HEK293 (cell line): ENCODE data around the gene RYR2.
A peak's percentile ranks its signal among the peaks of the same experiment; 100 is the strongest.

Experiments used
- CTCF ChIA-PET: fragments of 350-600 bp; formaldehyde crosslinking; extraction: SDS; loops from one replicate; lab custom pipeline; 2021; ENCODE audit warnings: antibody characterized with exemption; lab: Yijun Ruan, JAX
- POLR2A ChIA-PET: fragments of 300-600 bp; formaldehyde crosslinking; extraction: SDS; loops from one replicate; lab custom pipeline; 2020; ENCODE audit warnings: antibody characterized with exemption, inconsistent platforms; lab: Yijun Ruan, JAX
- H3K27ac ChIP-seq: fragments of 200-500 bp; sonication (Bioruptor generic); 2 replicates; pipeline ENCODE4 v1.5.1; 2014; ENCODE audit warnings: low read depth, low read length, control low read depth, inconsistent platforms; ENCODE audit errors: extremely low read depth
- H3K36me3 ChIP-seq, 2 experiments: fragments of 200-500 bp in 1 of 2; sonication (Bioruptor generic) in 1 of 2; 1 replicate in 1 of 2; 2 replicates in 1 of 2; pipeline ENCODE4 v1.5.1; 2014 to 2017; ENCODE audit warnings: inconsistent platforms in 2 of 2, low read length in 2 of 2; ENCODE audit not compliant: control insufficient read depth in 2 of 2, insufficient read depth in 1 of 2
- H3K4me1 ChIP-seq: fragments of 200-500 bp; sonication (Bioruptor generic); 2 replicates; pipeline ENCODE4 v1.5.1; 2014; ENCODE audit warnings: mild to moderate bottlenecking, low read length, inconsistent platforms; ENCODE audit not compliant: control insufficient read depth, insufficient read depth
- H3K4me3 ChIP-seq: 2 replicates; pipeline ENCODE4 v1.5.1; 2011; ENCODE audit warnings: low read depth, mild to moderate bottlenecking, control low read depth, low read length, moderate library complexity
- H3K9me3 ChIP-seq: fragments of 200-500 bp; sonication (Bioruptor generic); 2 replicates; pipeline ENCODE4 v1.5.1; 2014; ENCODE audit warnings: low read depth, low read length, inconsistent platforms; ENCODE audit not compliant: control insufficient read depth, insufficient read depth
- BCL6B ChIP-seq: fragments of 450-650 bp; formaldehyde crosslinking; IDR thresholded peaks from 2 replicates; pipeline ENCODE4 v1.5.1; 2017; ENCODE audit warnings: missing biosample characterization, missing genetic modification characterization
- HIC1 ChIP-seq: fragments of 450-650 bp; formaldehyde crosslinking; IDR thresholded peaks from 2 replicates; pipeline ENCODE4 v1.5.1; 2016; ENCODE audit warnings: missing biosample characterization, missing genetic modification characterization
- PATZ1 ChIP-seq: fragments of 450-650 bp; formaldehyde crosslinking; IDR thresholded peaks from 2 replicates; pipeline ENCODE4 v1.5.1; 2016; ENCODE audit warnings: missing biosample characterization, missing genetic modification characterization
- ZEB2 ChIP-seq: fragments of 450-650 bp; formaldehyde crosslinking; IDR thresholded peaks from 2 replicates; pipeline ENCODE4 v1.5.1; 2016; ENCODE audit warnings: missing biosample characterization, missing genetic modification characterization
- ZNF10 ChIP-seq: fragments of 450-650 bp; formaldehyde crosslinking; IDR thresholded peaks from 2 replicates; pipeline ENCODE4 v1.5.1; 2017; ENCODE audit warnings: missing biosample characterization, missing genetic modification characterization
- ZNF140 ChIP-seq: fragments of 450-650 bp; formaldehyde crosslinking; IDR thresholded peaks from 2 replicates; pipeline ENCODE4 v1.5.1; 2016; ENCODE audit warnings: missing biosample characterization, missing genetic modification characterization
- ZNF223 ChIP-seq: fragments of 450-650 bp; formaldehyde crosslinking; IDR thresholded peaks from 2 replicates; pipeline ENCODE4 v1.5.1; 2016; ENCODE audit warnings: missing biosample characterization, missing genetic modification characterization
- ZNF37A ChIP-seq: fragments of 450-650 bp; IDR thresholded peaks from 2 replicates; pipeline ENCODE4 v1.5.1; 2018; ENCODE audit warnings: missing biosample characterization, missing genetic modification characterization
- ZNF416 ChIP-seq: fragments of 450-650 bp; formaldehyde crosslinking; IDR thresholded peaks from 2 replicates; pipeline ENCODE4 v1.5.1; 2016; ENCODE audit warnings: missing biosample characterization, missing genetic modification characterization
- ZNF488 ChIP-seq: fragments of 450-650 bp; formaldehyde crosslinking; IDR thresholded peaks from 2 replicates; pipeline ENCODE4 v1.5.1; 2016; ENCODE audit warnings: missing biosample characterization, missing genetic modification characterization
- ZNF513 ChIP-seq: fragments of 450-650 bp; IDR thresholded peaks from 2 replicates; pipeline ENCODE4 v1.5.1; 2018; ENCODE audit warnings: missing biosample characterization, missing genetic modification characterization
- ZNF549 ChIP-seq: fragments of 450-650 bp; IDR thresholded peaks from 2 replicates; pipeline ENCODE4 v1.5.1; 2018; ENCODE audit warnings: missing biosample characterization, missing genetic modification characterization, mild to moderate bottlenecking, inconsistent platforms, moderate library complexity
- ZNF658 ChIP-seq: fragments of 450-650 bp; formaldehyde crosslinking; IDR thresholded peaks from 2 replicates; pipeline ENCODE4; 2016; ENCODE audit warnings: missing biosample characterization, missing genetic modification characterization
- ZNF843 ChIP-seq: fragments of 450-650 bp; formaldehyde crosslinking; IDR thresholded peaks from 2 replicates; pipeline ENCODE4 v1.5.1; 2016; ENCODE audit warnings: missing biosample characterization, missing genetic modification characterization

Gene RYR2

GRCh38 chr1:237120683-237121082 lies 78.7 kb downstream of the RYR2 start:
- no peaks in the 10 kb centered on the region for H3K9me3 ChIP-seq
- TF ChIP-seq BCL6B (peak; percentile 78), ZEB2 (tag by site-specific recombination) (no peak)
- ChIA-PET POLR2A (interaction anchor here (0.6 kb wide), 1 partner anchor 401 kb away, joined by 3 read pairs; no protein-coding TSS in a partner anchor), CTCF (interaction anchor here (0.6 to 1.7 kb wide), 2 partner anchors 12 to 772 kb away, joined by 3 to 4 read pairs; no protein-coding TSS in a partner anchor)
- no peaks in the 10 kb centered on the region for H3K4me1 ChIP-seq
- H3K27ac ChIP-seq = no peak overlapping the region
- no peak overlapping the region for H3K4me3 ChIP-seq
- H3K36me3 ChIP-seq = no peaks in the 10 kb centered on the region

- TF ChIP-seq ZNF223 (tag by site-specific recombination) = no peak
- TF ChIP-seq ZNF140 (tag by site-specific recombination) = no peak
- TF ChIP-seq ZNF488 (tag by site-specific recombination) = no peak
- no peak for TF ChIP-seq ZNF513
- no peak for TF ChIP-seq ZNF658 (tag by site-specific recombination)
- no peak for TF ChIP-seq PATZ1 (tag by site-specific recombination)
- no peak for TF ChIP-seq HIC1 (tag by site-specific recombination)
- no peak for TF ChIP-seq ZNF416 (tag by site-specific recombination)
- TF ChIP-seq ZNF549 (tag by site-specific recombination) = no peak
- no peak for TF ChIP-seq ZNF37A (tag by site-specific recombination)
- TF ChIP-seq ZNF843 (tag by site-specific recombination) = no peak
- no peak for TF ChIP-seq ZNF10 (tag by site-specific recombination)
- H3K4me1 ChIP-seq = no peaks in the 10 kb centered on the region
- H3K36me3 ChIP-seq = no peaks in the 10 kb centered on the region
- no peaks in the 10 kb centered on the region for H3K9me3 ChIP-seq
- no peak overlapping the region for H3K4me3 ChIP-seq
- CTCF ChIA-PET = interaction anchor here (0.6 to 0.7 kb wide), 3 partner anchors 101 to 507 kb away, joined by 3 to 4 read pairs (median 3); no protein-coding TSS in a partner anchor
- no peak overlapping the region for H3K27ac ChIP-seq
- POLR2A ChIA-PET = no interaction called here
These were observed 83.0 kb downstream of the RYR2 start for GRCh38 chr1:237124856-237125462.
